Gastrocnemius medialis (tissue), 4 donors: Measurements from ENCODE around the gene TTC39C. TPM values are rescaled to one million over a fixed set of nuclear protein-coding genes. Genes with fewer than 3 reads are reported as not detected.

Experiments
- ATAC-seq, 2 donors: fragments of 150-250 bp; one replicate each; pipeline ENCODE4 v1.9.1; 2016
- DNase-seq, 2 donors: peaks; one replicate each; pipeline ENCODE4 v3.0.0-alpha.2; 2019
- H3K27ac ChIP-seq, 4 donors: fragments of 200-600 bp; sonication (generic); 1 replicate in 1 of 4; 2 replicates in 3 of 4; pipeline ENCODE4 v1.5.1; 2016 to 2018; ENCODE audit warnings: mild to moderate bottlenecking in 2 of 4, moderate library complexity in 1 of 4
- H3K27me3 ChIP-seq, 3 donors: fragments of 200-600 bp; sonication (generic) in 2 of 3; 1 replicate in 1 of 3; 2 replicates in 2 of 3; pipeline versions ENCODE4 v1.5.1 to v1.6.0; 2016 to 2019; ENCODE audit warnings: mild to moderate bottlenecking in 1 of 3, moderate library complexity in 1 of 3
- H3K36me3 ChIP-seq, 2 donors: fragments of 200-600 bp; sonication (generic) in 1 of 2; one replicate each; pipeline ENCODE4 v1.5.1; 2017 to 2018
- H3K4me1 ChIP-seq, 2 donors: fragments of 200-600 bp; sonication (generic) in 1 of 2; one replicate each; pipeline ENCODE4 v1.5.1; 2016 to 2017; ENCODE audit warnings: mild to moderate bottlenecking in 2 of 2
- H3K4me3 ChIP-seq, 4 donors: fragments of 200-600 bp; sonication (generic) in 3 of 4; 1 replicate in 1 of 4; 2 replicates in 3 of 4; pipeline ENCODE4 v1.5.1; 2016 to 2019; ENCODE audit warnings: mild to moderate bottlenecking in 2 of 4
- H3K9me3 ChIP-seq, 3 donors: fragments of 200-600 bp; sonication (generic) in 2 of 3; 1 replicate in 1 of 3; 2 replicates in 2 of 3; pipeline ENCODE4 v1.5.1; 2016 to 2019
- POLR2A ChIP-seq, 2 donors: fragments of 450-650 bp; IDR thresholded peaks; one replicate each; pipeline ENCODE4 v1.6.1; 2017; ENCODE audit warnings: antibody characterized with exemption in 2 of 2, mild to moderate bottlenecking in 2 of 2, moderate library complexity in 2 of 2
- in situ Hi-C, 4 donors: fragments of 200-750 bp; cut with MboI; loops; one replicate each; pipeline versions ENCODE4 v1.15.0 to v1.8.0; 2017; ENCODE audit warnings: low sequenced_read_pairs in 4 of 4
- intact Hi-C: fragments of 100-400 bp; cut with DNase I; formaldehyde crosslinking; loops from one replicate; pipeline ENCODE4 v1.15.1; 2023; ENCODE audit warnings: low total_unique reads
- total RNA-seq, 4 donors: library from RNA; depleted of rRNA; stranded (reverse); fragments of >200 nt; gene quantifications; one replicate each; pipeline versions ENCODE4 v1.1.0 to v1.2.3, GENCODE V29; 2016
- TF ChIP-seq, protein P1 (sequence below), 5 experiments: fragments of 450-650 bp in 3 of 5; fragments of 200-600 bp in 2 of 5; sonication (generic) in 2 of 5; IDR thresholded peaks in 4 of 5; conservative IDR thresholded peaks in 1 of 5; 1 replicate in 4 of 5; 2 replicates in 1 of 5; pipeline ENCODE4 v1.5.1; 2016 to 2019; ENCODE audit warnings: antibody characterized with exemption in 5 of 5, mild to moderate bottlenecking in 3 of 5, moderate library complexity in 3 of 5

The TTC39C gene
- total RNA-seq, 4 donors from 2014 or later: 0.71 to 1.8 (median 1.5) TPM

DNA sequence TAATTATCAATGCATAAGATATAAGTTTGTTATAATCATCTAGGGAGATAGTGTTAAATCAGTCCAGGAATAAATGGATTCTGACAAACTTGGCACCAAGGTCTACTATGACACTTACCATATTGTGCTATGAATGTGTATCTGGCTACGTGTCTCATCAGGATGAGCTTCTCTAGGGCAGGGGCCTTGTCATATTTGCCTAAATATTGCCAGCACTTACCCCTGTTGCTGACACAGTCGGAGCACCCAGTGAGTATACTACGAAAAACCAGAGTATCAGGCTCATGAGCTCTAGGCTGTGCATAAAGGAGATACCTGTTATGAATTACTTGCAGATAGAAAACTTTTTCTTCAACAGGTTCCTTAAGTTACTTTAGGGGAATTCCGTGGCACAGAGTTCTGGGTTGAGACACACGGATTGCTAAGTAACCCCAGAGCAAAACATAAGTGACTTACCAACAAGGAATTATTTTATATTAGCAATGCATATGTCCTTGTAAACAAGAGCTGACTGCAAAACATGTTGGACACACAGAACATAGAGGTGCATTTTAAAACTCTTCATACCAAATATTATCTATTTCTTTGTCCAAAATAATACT is 7.7 kb upstream of the TTC39C start:
- Histone ChIP-seq H3K4me3 (no peak overlapping the region), H3K4me1 (no peaks in the 10 kb centered on the region), H3K27ac (no peak overlapping the region), H3K27me3 (no peaks in the 10 kb centered on the region), H3K36me3 (no peaks in the 10 kb centered on the region), H3K9me3 (no peaks in the 10 kb centered on the region)
- in situ Hi-C loops (no loop called here), intact Hi-C loops (no loop called here)
- no peak for DNase-seq
- TF ChIP-seq POLR2A (IDR thresholded peaks at IDR 0.05): no peak
- TF ChIP-seq, protein P1, sequence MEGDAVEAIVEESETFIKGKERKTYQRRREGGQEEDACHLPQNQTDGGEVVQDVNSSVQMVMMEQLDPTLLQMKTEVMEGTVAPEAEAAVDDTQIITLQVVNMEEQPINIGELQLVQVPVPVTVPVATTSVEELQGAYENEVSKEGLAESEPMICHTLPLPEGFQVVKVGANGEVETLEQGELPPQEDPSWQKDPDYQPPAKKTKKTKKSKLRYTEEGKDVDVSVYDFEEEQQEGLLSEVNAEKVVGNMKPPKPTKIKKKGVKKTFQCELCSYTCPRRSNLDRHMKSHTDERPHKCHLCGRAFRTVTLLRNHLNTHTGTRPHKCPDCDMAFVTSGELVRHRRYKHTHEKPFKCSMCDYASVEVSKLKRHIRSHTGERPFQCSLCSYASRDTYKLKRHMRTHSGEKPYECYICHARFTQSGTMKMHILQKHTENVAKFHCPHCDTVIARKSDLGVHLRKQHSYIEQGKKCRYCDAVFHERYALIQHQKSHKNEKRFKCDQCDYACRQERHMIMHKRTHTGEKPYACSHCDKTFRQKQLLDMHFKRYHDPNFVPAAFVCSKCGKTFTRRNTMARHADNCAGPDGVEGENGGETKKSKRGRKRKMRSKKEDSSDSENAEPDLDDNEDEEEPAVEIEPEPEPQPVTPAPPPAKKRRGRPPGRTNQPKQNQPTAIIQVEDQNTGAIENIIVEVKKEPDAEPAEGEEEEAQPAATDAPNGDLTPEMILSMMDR (IDR thresholded peaks at IDR 0.05 in 4 of 5, conservative IDR thresholded peaks at IDR 0.05 in 1 of 5): no peak
- ATAC-seq: no peak

DNA sequence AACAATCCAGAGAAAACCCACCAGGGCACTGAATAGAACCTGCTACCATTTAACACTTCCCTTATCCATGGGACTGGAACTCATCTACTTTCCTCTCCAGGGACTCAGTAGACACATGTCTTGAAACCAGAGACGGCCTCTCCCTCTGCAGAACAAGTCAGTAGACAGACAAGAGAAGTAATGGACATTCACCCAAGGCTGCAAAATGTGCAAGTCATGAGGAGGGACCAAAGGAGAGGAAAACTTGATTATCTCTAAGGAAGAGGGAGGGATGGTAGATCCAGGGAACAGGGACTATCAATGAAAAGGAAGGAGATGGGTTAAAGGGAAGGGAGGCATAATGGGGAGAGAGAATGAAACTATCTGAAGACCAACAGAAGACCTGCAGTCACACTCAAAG is 5.3 kb upstream of the TTC39C start:
- Histone ChIP-seq H3K9me3 (no peaks in the 10 kb centered on the region), H3K27ac (no peak overlapping the region), H3K27me3 (peaks cover 0 to 7% (median 5%) of the 10 kb centered on the region in 3 donors), H3K36me3 (no peaks in the 10 kb centered on the region), H3K4me3 (no peak overlapping the region), H3K4me1 (peaks cover 0 to 4% of the 10 kb centered on the region in 2 donors)
- in situ Hi-C loops (no loop called here), intact Hi-C loops (no loop called here)
- DNase-seq: no peak
- no peak for TF ChIP-seq POLR2A (IDR thresholded peaks at IDR 0.05)
- TF ChIP-seq, protein P1 (IDR thresholded peaks at IDR 0.05 in 4 of 5, conservative IDR thresholded peaks at IDR 0.05 in 1 of 5): no peak
- no peak for ATAC-seq

DNA sequence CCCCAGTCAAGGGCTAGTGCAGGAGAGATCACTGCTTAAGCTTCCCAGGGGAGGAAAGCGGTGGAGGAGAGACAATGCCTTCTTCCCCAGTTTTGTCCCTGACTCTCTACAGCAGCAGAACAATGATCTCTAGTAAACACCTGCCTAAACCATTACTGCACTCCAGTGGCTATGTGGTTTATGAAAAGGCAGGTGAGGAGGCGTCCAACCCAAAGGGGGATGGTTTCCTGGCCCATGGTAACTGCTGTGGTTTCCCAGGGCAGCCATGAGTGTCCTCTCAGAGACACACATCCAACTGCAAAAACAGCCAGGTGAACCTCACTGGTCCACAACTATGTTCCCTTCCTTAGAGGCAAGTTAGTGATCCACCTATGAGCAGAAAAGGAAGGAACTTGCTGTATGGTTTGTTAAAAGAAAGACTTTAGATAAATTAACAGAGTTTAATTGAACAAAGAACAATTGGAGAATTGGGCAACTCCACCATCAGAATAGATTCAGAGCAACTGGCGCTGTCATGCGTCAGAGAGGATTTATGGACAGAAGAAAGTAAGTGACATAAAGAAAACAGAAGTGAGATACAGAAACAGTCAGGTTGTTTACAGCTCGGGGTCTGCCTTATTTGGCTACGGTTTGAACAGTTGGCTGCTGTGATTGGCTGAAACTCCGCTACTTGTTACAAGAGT is 4.8 kb upstream of the TTC39C start:
- Histone ChIP-seq H3K27ac (no peak overlapping the region), H3K4me1 (peaks cover 0 to 4% of the 10 kb centered on the region in 2 donors), H3K36me3 (no peaks in the 10 kb centered on the region), H3K9me3 (no peaks in the 10 kb centered on the region), H3K27me3 (peaks cover 0 to 8% (median 5%) of the 10 kb centered on the region in 3 donors), H3K4me3 (no peak overlapping the region)
- ATAC-seq: no peak
- no peak for DNase-seq
- in situ Hi-C loops: no loop called here
- intact Hi-C loops: no loop called here
- TF ChIP-seq POLR2A (IDR thresholded peaks at IDR 0.05): no peak
- TF ChIP-seq, protein P1 (IDR thresholded peaks at IDR 0.05 in 4 of 5, conservative IDR thresholded peaks at IDR 0.05 in 1 of 5): no peak

DNA sequence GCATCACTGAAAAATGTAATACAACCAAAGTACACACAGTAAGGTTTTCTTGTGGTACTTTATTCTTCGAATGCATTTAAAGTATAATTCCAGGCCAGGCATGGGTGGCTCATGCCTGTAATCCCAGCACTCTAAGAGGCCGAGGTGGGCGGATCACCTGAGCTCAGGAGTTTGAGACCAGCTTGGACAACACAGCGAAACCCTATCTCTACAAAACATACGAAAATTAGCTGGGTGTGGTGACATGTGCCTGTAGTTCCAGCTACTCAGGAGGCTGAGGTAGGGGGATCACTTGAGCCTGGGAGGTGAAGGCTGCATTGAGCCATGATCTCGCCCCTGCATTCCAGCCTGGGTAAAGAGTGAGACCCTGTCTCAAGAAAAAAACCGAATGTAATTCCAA is 3.9 kb upstream of the TTC39C start:
- Histone ChIP-seq H3K4me3 (no peak overlapping the region), H3K9me3 (no peaks in the 10 kb centered on the region), H3K36me3 (no peaks in the 10 kb centered on the region), H3K4me1 (peaks cover 7 to 10% of the 10 kb centered on the region in 2 donors), H3K27ac (no peak overlapping the region), H3K27me3 (peaks cover 6 to 15% (median 14%) of the 10 kb centered on the region in 3 donors)
- ATAC-seq (no peak), DNase-seq (no peak)
- TF ChIP-seq, protein P1 (IDR thresholded peaks at IDR 0.05 in 4 of 5, conservative IDR thresholded peaks at IDR 0.05 in 1 of 5): no peak
- TF ChIP-seq POLR2A (IDR thresholded peaks at IDR 0.05): no peak
- in situ Hi-C loops: no loop called here
- intact Hi-C loops: no loop called here
